NCI-H187 treated with DMSO at 0.1 percent for 48 hours (cell line): ENCODE data around the gene CCDC154.
"Not testable (repeated sequence)": the region's sequence is repeated elsewhere in the genome, so short reads cannot be mapped to it uniquely, and the experiment has no call there.

Source experiments
- DNase-seq: peaks from one replicate; lab custom pipeline; 2025; lab: John Stamatoyannopoulos, UW

The CCDC154 gene

GRCh38 chr16:1472974-1473373, 28.6 kb upstream of the CCDC154 start:
- DNase-seq = no peak

- no peak for DNase-seq
Observed at GRCh38 chr16:1471569-1472194, 27.3 kb upstream of the CCDC154 start.

- no peak for DNase-seq
Observed at GRCh38 chr16:1470481-1471251, 26.3 kb upstream of the CCDC154 start.

- DNase-seq = no peak
Observed at GRCh38 chr16:1469693-1470201, 25.4 kb upstream of the CCDC154 start.

GRCh38 chr16:1469141-1469540, 24.8 kb upstream of the CCDC154 start:
- DNase-seq = not testable (repeated sequence)

GRCh38 chr16:1468426-1468810, 24.1 kb upstream of the CCDC154 start:
- DNase-seq = no peak

- no peak for DNase-seq
Observed at GRCh38 chr16:1466968-1467521, 22.7 kb upstream of the CCDC154 start.

GRCh38 chr16:1466054-1466453, 21.7 kb upstream of the CCDC154 start:
- no peak for DNase-seq

GRCh38 chr16:1465567-1465915, 21.2 kb upstream of the CCDC154 start:
- no peak for DNase-seq

- DNase-seq = no peak
Observed at GRCh38 chr16:1464894-1465566, 20.7 kb upstream of the CCDC154 start.

GRCh38 chr16:1464196-1464893, 20.0 kb upstream of the CCDC154 start:
- DNase-seq = no peak

GRCh38 chr16:1461146-1461545, 16.8 kb upstream of the CCDC154 start:
- DNase-seq = no peak

GRCh38 chr16:1460602-1461138, 16.3 kb upstream of the CCDC154 start:
- DNase-seq = no peak

GRCh38 chr16:1459967-1460366, 15.6 kb upstream of the CCDC154 start:
- no peak for DNase-seq

- DNase-seq = no peak
Observed at GRCh38 chr16:1458977-1459341, 14.6 kb upstream of the CCDC154 start.

GRCh38 chr16:1458336-1458976, 14.1 kb upstream of the CCDC154 start:
- DNase-seq = no peak

GRCh38 chr16:1457489-1458245, 13.3 kb upstream of the CCDC154 start:
- no peak for DNase-seq

- no peak for DNase-seq
Observed at GRCh38 chr16:1456951-1457350, 12.6 kb upstream of the CCDC154 start.

GRCh38 chr16:1455190-1456171, 11.1 kb upstream of the CCDC154 start:
- DNase-seq = no peak
